ENCODE data around the gene PAPSS1. TPM values are rescaled to one million over a fixed set of nuclear protein-coding genes. Genes with fewer than 3 reads are reported as not detected.
A peak's percentile ranks its signal among the peaks of the same experiment; 100 is the strongest.

PAPSS1 gene
- total RNA-seq = 10 to 100 TPM; 22.7 to 35.3 (median 29.6) TPM

- TF ChIP-seq CTCF (IDR thresholded peaks at IDR 0.05) = no peak
- peak; percentile 65 to 96 for TF ChIP-seq POLR2A (IDR thresholded peaks at IDR 0.05)
- 0 to 1% methylated on average over 22 to 35 of the region's 90 CpGs for WGBS, 2 donors
- Histone ChIP-seq H3K4me3 (replicated peaks in 1 of 3) (peak within 1 kb of the TSS; percentile 7 to 95 (median 82)), H3K27ac (peak within 1 kb of the TSS; percentile 79 to 85 (median 80)), H3K9me3 (no peaks in the 10 kb centered on the region), H3K36me3 (no peaks in the 10 kb centered on the region), H3K4me1 (peaks cover 8 to 18% of the 10 kb centered on the region in 2 donors), H3K27me3 (no peaks in the 10 kb centered on the region)
- intact Hi-C loops (cut with DNase I) = no loop called here
- peak; percentile 99 for DNase-seq
These were observed at the start of gene PAPSS1 for GRCh38 chr4:107719922-107720722. Gene PAPSS1, minus strand, starts transcription at chr4:107720234. Its CDS starts 55 bp downstream, at chr4:107720179.

- Histone ChIP-seq H3K27ac (no peak overlapping the region), H3K9me3 (no peaks in the 10 kb centered on the region), H3K4me3 (replicated peaks in 1 of 3) (no peak overlapping the region), H3K36me3 (no peaks in the 10 kb centered on the region), H3K4me1 (no peaks in the 10 kb centered on the region), H3K27me3 (no peaks in the 10 kb centered on the region)
- DNase-seq = peak; percentile 2 to 7
- 74 to 79% methylated on average over 10 of the region's 10 CpGs for WGBS, 2 donors
- intact Hi-C loops (cut with DNase I) = no loop called here
- TF ChIP-seq CTCF (IDR thresholded peaks at IDR 0.05) (no peak), POLR2A (IDR thresholded peaks at IDR 0.05) (no peak)
These were observed 40.4 kb upstream of the PAPSS1 start for GRCh38 chr4:107760281-107760947.

- 41 to 45% methylated on average over 2 of the region's 2 CpGs for WGBS, 2 donors
- Histone ChIP-seq H3K36me3 (no peaks in the 10 kb centered on the region), H3K27me3 (no peaks in the 10 kb centered on the region), H3K9me3 (no peaks in the 10 kb centered on the region), H3K4me1 (no peaks in the 10 kb centered on the region), H3K4me3 (replicated peaks in 1 of 3) (no peak overlapping the region), H3K27ac (no peak overlapping the region)
- intact Hi-C loops (cut with DNase I) = loop anchor here (5.0 kb wide), 1 partner anchor 154 kb away; no protein-coding TSS in a partner anchor
- no peak for DNase-seq
- TF ChIP-seq POLR2A (IDR thresholded peaks at IDR 0.05) (no peak), CTCF (IDR thresholded peaks at IDR 0.05) (peak; percentile 6 to 75 (median 43))
These were observed 37.9 kb upstream of the PAPSS1 start for GRCh38 chr4:107757864-107758476.

GRCh38 chr4:107757283-107757682, 37.2 kb upstream of the PAPSS1 start:
- no peaks in the 10 kb centered on the region for H3K9me3 ChIP-seq
- TF ChIP-seq POLR2A (IDR thresholded peaks at IDR 0.05) = no peak
- TF ChIP-seq CTCF (IDR thresholded peaks at IDR 0.05) = no peak
- WGBS, 2 donors = 86 to 87% methylated on average over 5 of the region's 5 CpGs
- no peak for DNase-seq
- H3K4me3 ChIP-seq (replicated peaks in 1 of 3) = no peak overlapping the region
- intact Hi-C loops (cut with DNase I) = loop anchor here (5.0 kb wide), 1 partner anchor 155 kb away; no protein-coding TSS in a partner anchor
- H3K27me3 ChIP-seq = no peaks in the 10 kb centered on the region
- no peaks in the 10 kb centered on the region for H3K4me1 ChIP-seq
- no peak overlapping the region for H3K27ac ChIP-seq
- H3K36me3 ChIP-seq = no peaks in the 10 kb centered on the region

All from thyroid gland (tissue), 4 donors.